Esophagus muscularis mucosa (tissue), 3 donors: ENCODE results near the gene TM4SF1.

Experiments used
- CTCF ChIP-seq, 3 experiments: fragments of 200-600 bp in 2 of 3; fragments of 450-650 bp in 1 of 3; sonication (generic) in 2 of 3; IDR thresholded peaks; one replicate each; pipeline ENCODE4 v1.5.1; 2017 to 2019; ENCODE audit warnings: antibody characterized with exemption in 3 of 3, mild to moderate bottlenecking in 2 of 3, moderate library complexity in 1 of 3
- POLR2A ChIP-seq: fragments of 450-650 bp; IDR thresholded peaks from one replicate; pipeline ENCODE4 v1.6.1; 2017; ENCODE audit warnings: antibody characterized with exemption, moderate library complexity, mild to moderate bottlenecking, low read depth
- POLR2AphosphoS5 ChIP-seq, 2 donors: sonication (generic); formaldehyde crosslinking; IDR thresholded peaks; one replicate each; pipeline ENCODE4 v1.6.1; 2017; ENCODE audit warnings: antibody characterized with exemption in 2 of 2

- TF ChIP-seq CTCF (IDR thresholded peaks at IDR 0.05) (no peak), POLR2A (no peak), POLR2AphosphoS5 (IDR thresholded peaks at IDR 0.05) (no peak)
Measured at GRCh38 chr3:149382101-149382467, 4.6 kb upstream of the TM4SF1 start.
